Amniotic epithelial cell (primary cell): ENCODE measurements around the gene TEF.
A peak's percentile ranks its signal among the peaks of the same experiment; 100 is the strongest.

Experiments used
- DNase-seq: peaks from one replicate; pipeline ENCODE4 v3.0.0-alpha.2; 2010; ENCODE audit warnings: low read depth

TEF gene

GRCh38 chr22:41354979-41355378 is 26.8 kb upstream of the TEF start:
- no peak for DNase-seq

GRCh38 chr22:41355895-41356294 is 25.8 kb upstream of the TEF start:
- DNase-seq: no peak

GRCh38 chr22:41356430-41357028 is 25.2 kb upstream of the TEF start:
- no peak for DNase-seq

- no peak for DNase-seq
These were observed 24.6 kb upstream of the TEF start for GRCh38 chr22:41357191-41357590.

GRCh38 chr22:41358927-41359326 is 22.8 kb upstream of the TEF start:
- DNase-seq: no peak

GRCh38 chr22:41359376-41359775 is 22.4 kb upstream of the TEF start:
- no peak for DNase-seq

- DNase-seq: no peak
These were observed 21.6 kb upstream of the TEF start for GRCh38 chr22:41360126-41360525.

GRCh38 chr22:41361716-41362310 is 19.9 kb upstream of the TEF start:
- DNase-seq: peak; percentile 41

- DNase-seq: peak; percentile 6
These were observed 19.1 kb upstream of the TEF start for GRCh38 chr22:41362615-41363014.

- no peak for DNase-seq
These were observed 17.5 kb upstream of the TEF start for GRCh38 chr22:41364233-41364632.

- no peak for DNase-seq
These were observed 16.8 kb upstream of the TEF start for GRCh38 chr22:41364955-41365354.

- DNase-seq: no peak
These were observed 16.3 kb upstream of the TEF start for GRCh38 chr22:41365425-41365824.

- no peak for DNase-seq
These were observed 15.3 kb upstream of the TEF start for GRCh38 chr22:41366323-41367029.

GRCh38 chr22:41367039-41367679 is 14.6 kb upstream of the TEF start:
- peak; percentile 95 for DNase-seq

- peak; percentile 65 for DNase-seq
These were observed 13.8 kb upstream of the TEF start for GRCh38 chr22:41367680-41368542.

GRCh38 chr22:41368543-41369423 is 13.0 kb upstream of the TEF start:
- DNase-seq: no peak

GRCh38 chr22:41369424-41369745 is 12.4 kb upstream of the TEF start:
- DNase-seq: no peak

GRCh38 chr22:41369837-41370236 is 11.9 kb upstream of the TEF start:
- DNase-seq: no peak

GRCh38 chr22:41377846-41378245 is 3.9 kb upstream of the TEF start:
- DNase-seq: no peak

- peak; percentile 97 for DNase-seq
These were observed 781 bp upstream of the TEF start for GRCh38 chr22:41380993-41381328.

GRCh38 chr22:41382098-41382578 is 396 bp downstream of the TEF start:
- peak; percentile 21 for DNase-seq
